Mucosa of rectum (tissue), 2 donors: Measurements from ENCODE around the gene MORN5.

ENCODE experiments used
- H3K27ac ChIP-seq, 2 donors: one replicate each; pipeline ENCODE4 v1.7.0; 2013; ENCODE audit warnings: inconsistent platforms in 2 of 2, low read depth in 2 of 2, low read length in 2 of 2
- H3K27me3 ChIP-seq, 2 donors: one replicate each; pipeline ENCODE4 v1.7.0; 2013; ENCODE audit warnings: low read length in 2 of 2; ENCODE audit not compliant: control insufficient read depth in 2 of 2, insufficient read depth in 2 of 2
- H3K36me3 ChIP-seq, 2 donors: one replicate each; pipeline ENCODE4 v1.7.0; 2013; ENCODE audit warnings: low read length in 2 of 2; ENCODE audit not compliant: control insufficient read depth in 2 of 2, insufficient read depth in 2 of 2
- H3K4me1 ChIP-seq, 2 donors: one replicate each; pipeline ENCODE4 v1.7.0; 2013; ENCODE audit warnings: low read length in 2 of 2, mild to moderate bottlenecking in 1 of 2; ENCODE audit not compliant: control insufficient read depth in 2 of 2, insufficient read depth in 2 of 2
- H3K4me3 ChIP-seq, 2 donors: one replicate each; pipeline ENCODE4 v1.7.0; 2013; ENCODE audit warnings: low read length in 2 of 2
- H3K9ac ChIP-seq, 2 donors: one replicate each; pipeline ENCODE4 v1.7.0; 2013; ENCODE audit warnings: low read length in 2 of 2, low read depth in 1 of 2, mild to moderate bottlenecking in 1 of 2
- H3K9me3 ChIP-seq, 2 donors: one replicate each; pipeline ENCODE4 v1.7.0; 2013; ENCODE audit warnings: low read length in 2 of 2; ENCODE audit not compliant: control insufficient read depth in 2 of 2
- donor health status: healthy.
- donor health status: Normal muscosa, but diverticular disease.

MORN5 gene

GRCh38 chr9:122172131-122172530 lies 12.4 kb downstream of the MORN5 start:
- Histone ChIP-seq H3K4me3 (no peak overlapping the region), H3K9ac (no peak overlapping the region), H3K36me3 (no peaks in the 10 kb centered on the region)

GRCh38 chr9:122173670-122174069 lies 14.0 kb downstream of the MORN5 start:
- H3K9me3 ChIP-seq, result no peaks in the 10 kb centered on the region
- H3K27ac ChIP-seq, result no peak overlapping the region
- no peak overlapping the region for H3K9ac ChIP-seq
- H3K4me3 ChIP-seq, result no peak overlapping the region
- H3K36me3 ChIP-seq, result no peaks in the 10 kb centered on the region
- peaks cover 0 to 8% of the 10 kb centered on the region in 2 donors for H3K27me3 ChIP-seq
- no peaks in the 10 kb centered on the region for H3K4me1 ChIP-seq

More at GRCh38 chr9:122172131-122172530, 12.4 kb downstream of the MORN5 start:
- Histone ChIP-seq H3K27me3 (peaks cover 2 to 8% of the 10 kb centered on the region in 2 donors), H3K4me1 (no peaks in the 10 kb centered on the region), H3K27ac (no peak overlapping the region), H3K9me3 (no peaks in the 10 kb centered on the region)

- H3K9ac ChIP-seq, result no peak overlapping the region
- no peak overlapping the region for H3K4me3 ChIP-seq
- peaks cover 0 to 3% of the 10 kb centered on the region in 2 donors for H3K4me1 ChIP-seq
- peaks cover 0 to 3% of the 10 kb centered on the region in 2 donors for H3K27me3 ChIP-seq
- no peak overlapping the region for H3K27ac ChIP-seq
- no peaks in the 10 kb centered on the region for H3K9me3 ChIP-seq
- H3K36me3 ChIP-seq, result no peaks in the 10 kb centered on the region
Measured at GRCh38 chr9:122176916-122177315, 17.2 kb downstream of the MORN5 start.

- Histone ChIP-seq H3K27ac (no peak overlapping the region), H3K36me3 (no peaks in the 10 kb centered on the region), H3K27me3 (no peaks in the 10 kb centered on the region), H3K4me3 (no peak overlapping the region), H3K4me1 (peaks cover 0 to 3% of the 10 kb centered on the region in 2 donors), H3K9ac (no peak overlapping the region), H3K9me3 (no peaks in the 10 kb centered on the region)
Measured at GRCh38 chr9:122179054-122179689, 19.5 kb downstream of the MORN5 start.

- Histone ChIP-seq H3K27me3 (no peaks in the 10 kb centered on the region), H3K4me3 (no peak overlapping the region), H3K4me1 (peaks cover 0 to 3% of the 10 kb centered on the region in 2 donors), H3K9ac (no peak overlapping the region), H3K9me3 (no peaks in the 10 kb centered on the region), H3K27ac (no peak overlapping the region), H3K36me3 (no peaks in the 10 kb centered on the region)
Measured at GRCh38 chr9:122179690-122180074, 20.0 kb downstream of the MORN5 start.

GRCh38 chr9:122180633-122181032 lies 20.9 kb downstream of the MORN5 start:
- Histone ChIP-seq H3K4me3 (no peak overlapping the region), H3K27ac (no peak overlapping the region), H3K9me3 (no peaks in the 10 kb centered on the region), H3K9ac (no peak overlapping the region), H3K36me3 (no peaks in the 10 kb centered on the region), H3K4me1 (peaks cover 0 to 3% of the 10 kb centered on the region in 2 donors), H3K27me3 (no peaks in the 10 kb centered on the region)

- peaks cover 2 to 3% of the 10 kb centered on the region in 2 donors for H3K4me1 ChIP-seq
- H3K9ac ChIP-seq, result no peak overlapping the region
- H3K27me3 ChIP-seq, result no peaks in the 10 kb centered on the region
- H3K36me3 ChIP-seq, result no peaks in the 10 kb centered on the region
- H3K9me3 ChIP-seq, result no peaks in the 10 kb centered on the region
- H3K4me3 ChIP-seq, result no peak overlapping the region
- no peak overlapping the region for H3K27ac ChIP-seq
Measured at GRCh38 chr9:122183501-122183900, 23.8 kb downstream of the MORN5 start.

- H3K4me1 ChIP-seq, result peaks cover 0 to 2% of the 10 kb centered on the region in 2 donors
- no peak overlapping the region for H3K27ac ChIP-seq
- no peak overlapping the region for H3K9ac ChIP-seq
- no peaks in the 10 kb centered on the region for H3K9me3 ChIP-seq
- H3K4me3 ChIP-seq, result no peak overlapping the region
- H3K36me3 ChIP-seq, result no peaks in the 10 kb centered on the region
- H3K27me3 ChIP-seq, result no peaks in the 10 kb centered on the region
Measured at GRCh38 chr9:122184551-122184950, 24.8 kb downstream of the MORN5 start.

- Histone ChIP-seq H3K36me3 (no peaks in the 10 kb centered on the region), H3K4me3 (no peak overlapping the region), H3K27me3 (no peaks in the 10 kb centered on the region), H3K27ac (no peak overlapping the region), H3K9ac (no peak overlapping the region), H3K4me1 (peaks cover 0 to 2% of the 10 kb centered on the region in 2 donors), H3K9me3 (no peaks in the 10 kb centered on the region)
Measured at GRCh38 chr9:122186301-122186700, 26.6 kb downstream of the MORN5 start.

- Histone ChIP-seq H3K36me3 (no peaks in the 10 kb centered on the region), H3K27me3 (no peaks in the 10 kb centered on the region), H3K9me3 (no peaks in the 10 kb centered on the region), H3K4me3 (no peak overlapping the region), H3K9ac (no peak overlapping the region), H3K27ac (no peak overlapping the region), H3K4me1 (peaks cover 0 to 2% of the 10 kb centered on the region in 2 donors)
Measured at GRCh38 chr9:122186777-122187470, 27.2 kb downstream of the MORN5 start.
